ENCODE results near the gene C5AR1.

C5AR1 gene

DNA sequence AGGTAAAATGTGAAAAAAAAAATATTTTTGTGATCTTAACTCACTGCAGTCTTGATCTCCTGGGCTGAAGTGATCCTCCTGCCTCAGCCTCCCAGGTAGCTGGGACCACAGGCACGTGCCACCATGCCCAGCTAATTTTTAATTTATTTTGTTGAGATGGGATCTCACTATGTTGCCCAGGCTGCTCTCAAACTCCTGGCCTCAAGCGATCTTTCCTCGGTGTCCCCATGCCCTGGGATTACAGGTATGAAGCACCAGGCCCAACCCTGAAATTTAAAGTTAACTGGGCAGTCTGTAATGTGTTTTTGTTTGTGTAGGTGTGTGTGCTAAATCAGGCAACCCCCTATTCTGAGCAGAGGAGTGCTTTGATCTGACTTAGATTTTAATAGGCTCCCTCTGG lies 3.4 kb upstream of the C5AR1 start:
- TF ChIP-seq YY1 (IDR thresholded peaks at IDR 0.05; ENCODE audit: low read depth) (no peak), CREB1 (IDR thresholded peaks at IDR 0.05; ENCODE audit: low read depth) (no peak), MAX (IDR thresholded peaks at IDR 0.05) (no peak), ZBTB7A (IDR thresholded peaks at IDR 0.05; ENCODE audit: low read depth) (no peak), RAD21 (IDR thresholded peaks at IDR 0.05; ENCODE audit: low read depth) (no peak), EGR1 (IDR thresholded peaks at IDR 0.05) (no peak), TAF1 (IDR thresholded peaks at IDR 0.05; ENCODE audit: low read depth) (no peak), FOXM1 (IDR thresholded peaks at IDR 0.05; ENCODE audit: borderline replicate concordance, low read depth) (no peak), TEAD4 (IDR thresholded peaks at IDR 0.05) (no peak), REST (IDR thresholded peaks at IDR 0.05; ENCODE audit: low read depth) (no peak), NFIC (IDR thresholded peaks at IDR 0.05) (no peak), CEBPB (IDR thresholded peaks at IDR 0.05) (no peak), EP300 (IDR thresholded peaks at IDR 0.05; ENCODE audit: borderline replicate concordance) (no peak), USF1 (IDR thresholded peaks at IDR 0.05) (no peak), TCF12 (IDR thresholded peaks at IDR 0.05; ENCODE audit: low read depth) (no peak)

GRCh38 chr19:47309038-47309437 lies 623 bp upstream of the C5AR1 start:
- TF ChIP-seq ZBTB7A (IDR thresholded peaks at IDR 0.05; ENCODE audit: low read depth) (no peak), TEAD4 (IDR thresholded peaks at IDR 0.05) (no peak)

DNA sequence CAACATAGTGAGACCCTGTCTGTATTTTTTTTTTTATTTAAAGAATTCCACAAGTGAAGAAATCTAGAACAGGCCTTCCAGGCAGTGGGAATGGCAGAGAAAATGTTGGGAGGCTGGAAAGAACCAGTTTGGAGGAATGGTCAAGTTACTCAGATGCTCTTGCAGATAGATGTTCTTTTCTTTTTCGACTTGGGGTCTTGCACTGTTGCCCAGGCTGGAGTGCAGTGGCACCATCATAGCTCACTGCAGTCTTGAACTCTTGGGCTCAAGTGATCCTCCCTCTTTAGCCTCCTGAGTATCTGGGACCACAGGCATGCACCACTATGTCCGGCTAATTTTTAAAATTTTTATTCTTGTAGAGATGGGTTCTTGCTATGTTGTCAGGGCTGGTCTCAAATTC lies 662 bp downstream of the C5AR1 start:
- TF ChIP-seq REST (IDR thresholded peaks at IDR 0.05; ENCODE audit: low read depth) = no peak
- no peak for TF ChIP-seq NFIC (IDR thresholded peaks at IDR 0.05)
- TF ChIP-seq ZBTB7A (IDR thresholded peaks at IDR 0.05; ENCODE audit: low read depth) = no peak
- TF ChIP-seq YY1 (IDR thresholded peaks at IDR 0.05; ENCODE audit: low read depth) = no peak
- no peak for TF ChIP-seq TEAD4 (IDR thresholded peaks at IDR 0.05)
- no peak for TF ChIP-seq CEBPB (IDR thresholded peaks at IDR 0.05)
- TF ChIP-seq USF1 (IDR thresholded peaks at IDR 0.05) = no peak
- no peak for TF ChIP-seq EP300 (IDR thresholded peaks at IDR 0.05; ENCODE audit: borderline replicate concordance)
- no peak for TF ChIP-seq TCF12 (IDR thresholded peaks at IDR 0.05; ENCODE audit: low read depth)
- no peak for TF ChIP-seq MAX (IDR thresholded peaks at IDR 0.05)
- no peak for TF ChIP-seq TAF1 (IDR thresholded peaks at IDR 0.05; ENCODE audit: low read depth)
- TF ChIP-seq CREB1 (IDR thresholded peaks at IDR 0.05; ENCODE audit: low read depth) = no peak
- no peak for TF ChIP-seq FOXM1 (IDR thresholded peaks at IDR 0.05; ENCODE audit: borderline replicate concordance, low read depth)

GRCh38 chr19:47310819-47311218 lies 1.2 kb downstream of the C5AR1 start:
- TF ChIP-seq NFIC (IDR thresholded peaks at IDR 0.05) (0 out of 2 replicates have a peak, but pooled peaks have one; percentile 35), ZBTB7A (IDR thresholded peaks at IDR 0.05; ENCODE audit: low read depth) (no peak), MAX (IDR thresholded peaks at IDR 0.05) (no peak), USF1 (IDR thresholded peaks at IDR 0.05) (no peak), REST (IDR thresholded peaks at IDR 0.05; ENCODE audit: low read depth) (no peak)
